GM12878 (cell line): ENCODE results near the gene USPL1. TPM values are rescaled to one million over a fixed set of nuclear protein-coding genes. Genes with fewer than 3 reads are reported as not detected.
A peak's percentile ranks its signal among the peaks of the same experiment; 100 is the strongest.

Source experiments
- ATAC-seq: fragments of 200-7000 bp; cut with Tn5 transposase; 3 replicates; pipeline ENCODE4 v1.9.1; 2020; ENCODE audit warnings: mild to moderate bottlenecking, moderate library complexity
- Bru-seq: library from RNA; stranded (reverse); fragments of 400-500 nt; gene quantifications from one replicate; lab custom pipeline; 2021; lab: Mats Ljungman, UMichigan
- BruChase-seq, 2 experiments: library from RNA; stranded (reverse); fragments of 400-500 nt; gene quantifications; one replicate each; lab custom pipeline; 2021; lab: Mats Ljungman, UMichigan
- BruUV-seq: library from RNA; stranded (reverse); fragments of 400-500 nt; replicated peaks from 2 replicates; lab custom pipeline; 2021; lab: Mats Ljungman, UMichigan
- CTCF ChIA-PET: fragments of 300-600 bp; sonication (Branson Sonifier 250); formaldehyde crosslinking; extraction: SDS; loops from one replicate; lab custom pipeline; 2021; ENCODE audit warnings: inconsistent platforms; lab: Yijun Ruan, JAX
- POLR2A ChIA-PET: fragments of 350-600 bp; formaldehyde crosslinking; extraction: SDS; loops from one replicate; lab custom pipeline; 2021; ENCODE audit warnings: inconsistent platforms; lab: Charles Lee
- RAD21 ChIA-PET: fragments of 300-600 bp; sonication (Branson Sonifier 250); formaldehyde crosslinking; loops from one replicate; lab custom pipeline; 2023; ENCODE audit warnings: antibody characterized with exemption; ENCODE audit not compliant: unreplicated experiment; lab: Charles Lee
- SMC1A ChIA-PET: fragments of 300-600 bp; sonication (Branson Sonifier 250); formaldehyde crosslinking; loops from one replicate; lab custom pipeline; 2023; ENCODE audit not compliant: unreplicated experiment, uncharacterized antibody; lab: Charles Lee
- DNase-seq: peaks from one replicate; pipeline ENCODE4 v3.0.0-alpha.2; 2011; ENCODE audit warnings: low read depth, low spot score
- FAIRE-seq: peaks from 3 replicates; lab custom pipeline; 2011; peaks lifted over from hg19 to GRCh38; lab: Jason Lieb, UNC
- H2AFZ ChIP-seq: 2 replicates; pipeline ENCODE4 v1.6.0; 2011; ENCODE audit warnings: low read depth, low read length, control low read depth; ENCODE audit not compliant: control insufficient read depth
- H3K27ac ChIP-seq: 2 replicates; pipeline ENCODE4 v1.5.1; 2011; ENCODE audit warnings: control low read depth; ENCODE audit not compliant: control insufficient read depth, insufficient read depth
- H3K27me3 ChIP-seq, 2 experiments: replicated peaks in 1 of 2; 2 replicates each; pipeline versions ENCODE4 v1.6.0 to v1.6.1; 2011; ENCODE audit warnings: low read length in 1 of 2; ENCODE audit not compliant: control insufficient read depth in 2 of 2, insufficient read depth in 2 of 2
- H3K36me3 ChIP-seq, 2 experiments: 2 replicates each; pipeline ENCODE4 v1.5.1; 2011; ENCODE audit warnings: low read length in 1 of 2; ENCODE audit not compliant: control insufficient read depth in 2 of 2, insufficient read depth in 2 of 2
- H3K4me1 ChIP-seq: 2 replicates; pipeline ENCODE4 v1.6.1; 2011; ENCODE audit warnings: mild to moderate bottlenecking, low read length, moderate library complexity, mixed read lengths; ENCODE audit not compliant: control insufficient read depth, insufficient read depth
- H3K4me2 ChIP-seq: 2 replicates; pipeline ENCODE4 v1.6.0; 2011; ENCODE audit warnings: control low read depth; ENCODE audit not compliant: control insufficient read depth, insufficient read depth
- H3K4me3 ChIP-seq: fragments of 200-600 bp; sonication (generic); 2 replicates; pipeline ENCODE4 v1.5.1; 2016
- H3K79me2 ChIP-seq: 2 replicates; pipeline ENCODE4 v1.6.0; 2011; ENCODE audit warnings: low read length; ENCODE audit not compliant: control insufficient read depth, insufficient read depth
- H3K9ac ChIP-seq: 2 replicates; pipeline ENCODE4 v1.8.0; 2011; ENCODE audit warnings: low read length, control low read depth, mixed read lengths; ENCODE audit not compliant: control insufficient read depth, insufficient read depth
- H3K9me3 ChIP-seq: replicated peaks from 3 replicates; pipeline ENCODE4 v1.5.1; 2011; ENCODE audit warnings: mild to moderate bottlenecking, low read length; ENCODE audit not compliant: control insufficient read depth, insufficient read depth
- H4K20me1 ChIP-seq: 2 replicates; pipeline ENCODE4 v1.6.0; 2011; ENCODE audit not compliant: control insufficient read depth, insufficient read depth
- ATF2 ChIP-seq: IDR thresholded peaks from 2 replicates; pipeline ENCODE4 v1.6.1; 2012; ENCODE audit warnings: low read length, inconsistent platforms
- FOXK2 ChIP-seq: fragments of 450-650 bp; IDR thresholded peaks from 2 replicates; pipeline ENCODE4 v1.6.1; 2017; ENCODE audit warnings: mild to moderate bottlenecking, moderate library complexity
- MYB ChIP-seq: fragments of 150-350 bp; IDR thresholded peaks from 2 replicates; pipeline ENCODE4 v1.6.1; 2014; ENCODE audit warnings: mild to moderate bottlenecking, low read depth, low read length, borderline replicate concordance
- NFYB ChIP-seq: IDR thresholded peaks from 2 replicates; pipeline ENCODE4 v1.6.1; 2011; ENCODE audit warnings: low read depth, mild to moderate bottlenecking, low read length, improper control_type of control experiment, moderate library complexity; ENCODE audit not compliant: insufficient read depth
- RELA ChIP-seq: fragments of 450-650 bp; IDR thresholded peaks from 2 replicates; pipeline ENCODE4 v1.8.0; 2014; ENCODE audit warnings: borderline replicate concordance; ENCODE audit not compliant: partially characterized antibody
- RELB ChIP-seq: fragments of 450-650 bp; IDR thresholded peaks from 2 replicates; pipeline ENCODE4 v1.6.1; 2017; ENCODE audit warnings: low read depth, mild to moderate bottlenecking, moderate library complexity
- WRNIP1 ChIP-seq: IDR thresholded peaks from 2 replicates; pipeline ENCODE4 v1.6.1; 2011; ENCODE audit warnings: low read depth, low read length, improper control_type of control experiment, borderline replicate concordance
- ZNF622 ChIP-seq: fragments of 450-650 bp; IDR thresholded peaks from 2 replicates; pipeline ENCODE4 v1.6.1; 2017; ENCODE audit warnings: mild to moderate bottlenecking, inconsistent platforms
- ZZZ3 ChIP-seq: IDR thresholded peaks from 2 replicates; pipeline ENCODE4 v1.6.1; 2011; ENCODE audit warnings: low read depth; ENCODE audit not compliant: control insufficient read depth, insufficient read length
- WGBS: methylation state at CpG from one replicate; pipeline ENCODE4 v1.1.6; 2016; ENCODE audit warnings: low lambda C conversion rate; ENCODE audit not compliant: insufficient replicate concordance, insufficient coverage; ENCODE audit errors: missing lambda C conversion rate; 5-methylcytosine and 5-hydroxymethylcytosine counted together
- in situ Hi-C: fragments of 300-500 bp; cut with MboI; formaldehyde crosslinking; loops from 9 replicates; pipeline ENCODE4 v1.14.3; 2018; ENCODE audit warnings: mixed read lengths
- intact Hi-C: fragments of 100-400 bp; cut with micrococcal nuclease; formaldehyde crosslinking; loops from one replicate; pipeline ENCODE4 v1.14.2; 2022; ENCODE audit not compliant: unreplicated experiment
- long read RNA-seq, 2 experiments: library from polyadenylated mRNA; unstranded; transcript quantifications; one replicate each; pipeline ENCODE4 v2.0.0, GENCODE V29; 2019 to 2020
- polyA minus RNA-seq, 3 experiments: library from RNA; depleted of rRNA, polyadenylated mRNA; stranded (reverse); fragments of >200 nt; gene quantifications; 2 replicates each; pipeline ENCODE4 v1.2.3, GENCODE V29; 2011
- polyA plus RNA-seq, 11 experiments: library from polyadenylated mRNA; depleted of rRNA in 4 of 11; unstranded in 6 of 11; stranded (reverse) in 5 of 11; fragments of >200 nt; fragmentation: Nextera tagmentation in 4 of 11; fragmentation: Illumina TruSeq in 1 of 11; extraction: Ambion mirVana in 4 of 11; extraction: Trizol in 1 of 11; gene quantifications; 1 replicate in 1 of 11; 2 replicates in 10 of 11; pipeline versions ENCODE4 v1.2.1 to v1.2.3, GENCODE V29; 2011 to 2016; ENCODE audit warnings: inconsistent platforms in 2 of 11, missing spikeins in 2 of 11, low read depth in 1 of 11
- total RNA-seq, 4 experiments: library from RNA; depleted of rRNA in 3 of 4; stranded (reverse); fragments of >200 nt in 3 of 4; fragmentation: Illumina TruSeq in 1 of 4; extraction: Trizol in 1 of 4; gene quantifications; 2 replicates each; pipeline versions ENCODE4 v1.2.1 to v1.2.3, GENCODE V29; 2013 to 2021
- TF ChIP-seq, protein P1 (sequence below): fragments of 150-350 bp; IDR thresholded peaks from 2 replicates; pipeline ENCODE4 v1.6.1; 2014; ENCODE audit warnings: mild to moderate bottlenecking, low read depth, low read length

Gene USPL1
- 44.5 and 46.1 TPM in 2 replicates for total RNA-seq (2013; cell fraction: nucleolus; rRNA removed)
- total RNA-seq (2014; rRNA removed) (15.5 and 18.4 TPM in 2 replicates), total RNA-seq (2014; rRNA removed; fragmentation: Illumina TruSeq; extraction: Trizol) (16.5 and 17.5 TPM in 2 replicates), total RNA-seq (2021) (14.3 and 16.2 TPM in 2 replicates), polyA plus RNA-seq (2011; rRNA removed) (21.7 and 30.6 TPM in 2 replicates), polyA plus RNA-seq (2014; fragmentation: Illumina TruSeq; extraction: Trizol) (23.2 and 26.2 TPM in 2 replicates), polyA plus RNA-seq (2014; fragmentation: Nextera tagmentation; extraction: Ambion mirVana) (1 to 10 TPM; 7.9 to 8.0 TPM), polyA plus RNA-seq (2014; rRNA removed) (14.2 and 16.7 TPM in 2 replicates), polyA plus RNA-seq (2016; fragmentation: Nextera tagmentation; extraction: Ambion mirVana) (10 to 100 TPM in 1 of 2 experiments, 1 to 10 TPM in 1; 9.1 to 12.0 TPM), polyA minus RNA-seq (2011; rRNA and poly(A)+ RNA removed) (14.4 and 21.4 TPM in 2 replicates), Bru-seq, nascent RNA (percentile 94 among the genes with signal in this experiment), BruChase-seq, experiment 1, labeled RNA remaining after a 6-hour chase (percentile 79 among the genes with signal in this experiment), BruChase-seq, experiment 2, labeled RNA remaining after a 2-hour chase (percentile 91 among the genes with signal in this experiment)
- polyA plus RNA-seq (2011; ENCODE audit: low read depth) = 7.9 TPM
- 9.6 and 11.6 TPM in 2 replicates for polyA plus RNA-seq (2011; cell fraction: cytosol; rRNA removed)
- polyA plus RNA-seq (2011; cell fraction: nucleus; rRNA removed) = 17.2 and 25.2 TPM in 2 replicates
- polyA plus RNA-seq (2012) = 8.0 and 11.1 TPM in 2 replicates
- 7.3 and 7.6 TPM in 2 replicates for polyA minus RNA-seq (2011; cell fraction: cytosol; rRNA and poly(A)+ RNA removed)
- polyA minus RNA-seq (2011; cell fraction: nucleus; rRNA and poly(A)+ RNA removed) = 16.7 and 21.0 TPM in 2 replicates
- long read RNA-seq, experiment 1, partial matches to known transcripts = 1 of 12 reads
- long read RNA-seq, experiment 1, other reads (novel, unspliced or antisense) = 8 of 12 reads
- long read RNA-seq, experiment 2, transcript USPL1-201 (9 exons, 3,814 nt) = major isoform, 9 of 54 reads
- long read RNA-seq, experiment 2, partial matches to known transcripts = 10 of 54 reads
- long read RNA-seq, experiment 2, other reads (novel, unspliced or antisense) = 35 of 54 reads

DNA sequence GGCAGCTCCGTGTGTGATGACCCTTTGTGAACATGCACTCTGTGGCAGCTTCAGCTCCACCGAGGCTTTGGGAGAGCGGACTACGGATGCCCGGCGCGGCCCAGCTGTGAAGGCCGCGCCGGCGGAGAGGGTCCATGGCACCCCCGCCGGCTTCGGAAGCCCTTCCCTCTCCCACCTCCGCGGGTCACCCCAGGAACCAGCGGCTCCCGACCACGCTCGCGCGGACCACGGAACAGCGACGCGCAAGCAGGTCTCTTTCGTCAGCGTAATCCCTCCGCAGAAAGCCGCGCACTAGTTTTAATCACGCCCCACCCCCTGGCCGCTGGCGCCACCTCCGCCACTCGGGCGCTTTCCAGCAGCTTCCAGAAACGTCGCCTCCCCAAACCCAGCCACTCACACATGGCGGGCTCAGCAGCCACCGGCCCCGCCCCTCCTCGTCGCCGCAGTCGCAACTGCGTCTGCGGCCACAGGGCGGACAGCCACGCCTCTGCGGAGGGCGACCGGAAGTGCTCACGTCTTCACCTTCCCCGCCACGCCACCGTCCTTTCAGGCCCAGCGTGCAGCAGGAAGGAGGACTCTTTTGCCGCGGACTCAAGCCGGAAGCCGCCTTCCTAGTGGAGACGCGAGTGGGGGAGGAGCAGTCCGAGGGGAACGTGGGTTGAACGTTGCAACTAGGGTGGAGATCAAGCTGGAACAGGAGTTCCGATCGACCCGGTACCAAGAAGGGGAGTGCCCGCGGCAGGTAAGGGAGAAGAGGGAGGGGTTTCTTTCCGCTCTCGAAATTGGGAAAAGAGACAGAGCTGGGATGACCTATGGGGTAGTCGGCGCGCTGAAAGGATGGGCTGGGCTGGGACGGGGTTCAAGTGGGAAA, at the start of gene USPL1:
Gene USPL1, plus strand, starts transcription at position 606 of the 871 bp plus-strand sequence. CDS start 3,221 bp downstream, outside the sequence.
- ChIA-PET SMC1A (interaction anchor here (0.7 to 4.0 kb wide), 19 partner anchors 10 to 241 kb away, joined by 3 to 24 read pairs (median 4); no protein-coding TSS in a partner anchor), RAD21 (interaction anchor here (0.8 to 2.4 kb wide), 9 partner anchors 9 to 188 kb away, joined by 3 to 16 read pairs (median 4); no protein-coding TSS in a partner anchor), POLR2A (interaction anchor here (0.6 to 3.2 kb wide), 8 partner anchors 10 to 186 kb away, joined by 3 to 17 read pairs (median 4); no protein-coding TSS in a partner anchor), CTCF (interaction anchor here (1.0 to 2.3 kb wide), 5 partner anchors 18 to 427 kb away, joined by 3 to 7 read pairs (median 3); no protein-coding TSS in a partner anchor)
- intact Hi-C loops (loop anchor here (1.0 to 5.0 kb wide), 6 partner anchors 57 to 471 kb away; partner anchors contain the start of gene HMGB1), in situ Hi-C loops (no loop called here)
- no peaks in the 10 kb centered on the region for H4K20me1 ChIP-seq
- FAIRE-seq (peak; percentile 92), DNase-seq (peak; percentile 96), ATAC-seq (peak; percentile 91)
- WGBS = under 1% methylated on average over 77 of the region's 78 CpGs
- peak within 1 kb of the TSS; percentile 91 for H3K4me3 ChIP-seq
- H3K4me1 ChIP-seq = peaks cover 8% of the 10 kb centered on the region
- no peaks in the 10 kb centered on the region for H3K9me3 ChIP-seq
- peak within 1 kb of the TSS; percentile 72 for H3K4me2 ChIP-seq
- H3K27me3 ChIP-seq = no peaks in the 10 kb centered on the region
- peak within 1 kb of the TSS; percentile 92 for H2AFZ ChIP-seq
- H3K27ac ChIP-seq = peak within 1 kb of the TSS; percentile 93
- no peaks in the 10 kb centered on the region for H3K36me3 ChIP-seq
- peaks cover 74% of the 10 kb centered on the region for H3K79me2 ChIP-seq
- peak within 1 kb of the TSS; percentile 91 for H3K9ac ChIP-seq
- no TSS peak for BruUV-seq
- TF ChIP-seq, protein P1, sequence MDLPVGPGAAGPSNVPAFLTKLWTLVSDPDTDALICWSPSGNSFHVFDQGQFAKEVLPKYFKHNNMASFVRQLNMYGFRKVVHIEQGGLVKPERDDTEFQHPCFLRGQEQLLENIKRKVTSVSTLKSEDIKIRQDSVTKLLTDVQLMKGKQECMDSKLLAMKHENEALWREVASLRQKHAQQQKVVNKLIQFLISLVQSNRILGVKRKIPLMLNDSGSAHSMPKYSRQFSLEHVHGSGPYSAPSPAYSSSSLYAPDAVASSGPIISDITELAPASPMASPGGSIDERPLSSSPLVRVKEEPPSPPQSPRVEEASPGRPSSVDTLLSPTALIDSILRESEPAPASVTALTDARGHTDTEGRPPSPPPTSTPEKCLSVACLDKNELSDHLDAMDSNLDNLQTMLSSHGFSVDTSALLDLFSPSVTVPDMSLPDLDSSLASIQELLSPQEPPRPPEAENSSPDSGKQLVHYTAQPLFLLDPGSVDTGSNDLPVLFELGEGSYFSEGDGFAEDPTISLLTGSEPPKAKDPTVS = peak; percentile 100
- TF ChIP-seq NFYB (peak; percentile 34; the same call in 1 of the 2 replicates), ZNF622 (no peak), ATF2 (no peak), FOXK2 (no peak), RELA (peak; percentile 96), WRNIP1 (peak; percentile 90; the same call in 1 of the 2 replicates), RELB (peak; percentile 42; the same call in 1 of the 2 replicates), ZZZ3 (no peak), MYB (no peak; the same call in 1 of the 2 replicates)
